Stimulated activated CD4-positive, alpha-beta T cell treated with anti-CD3 and anti-CD28 coated beads, Interleukin-15, amount 100 ng/mL, for 1 hour (primary cell): ENCODE measurements around the gene CD55.
"Not testable (repeated sequence)": the region's sequence is repeated elsewhere in the genome, so short reads cannot be mapped to it uniquely, and the experiment has no call there.

Source experiments
- DNase-seq, 2 donors: peaks; one replicate each; pipeline ENCODE4 v3.0.0-alpha.2; 2020; ENCODE audit warnings: low read depth in 1 of 2, low spot score in 1 of 2

CD55 gene

DNA sequence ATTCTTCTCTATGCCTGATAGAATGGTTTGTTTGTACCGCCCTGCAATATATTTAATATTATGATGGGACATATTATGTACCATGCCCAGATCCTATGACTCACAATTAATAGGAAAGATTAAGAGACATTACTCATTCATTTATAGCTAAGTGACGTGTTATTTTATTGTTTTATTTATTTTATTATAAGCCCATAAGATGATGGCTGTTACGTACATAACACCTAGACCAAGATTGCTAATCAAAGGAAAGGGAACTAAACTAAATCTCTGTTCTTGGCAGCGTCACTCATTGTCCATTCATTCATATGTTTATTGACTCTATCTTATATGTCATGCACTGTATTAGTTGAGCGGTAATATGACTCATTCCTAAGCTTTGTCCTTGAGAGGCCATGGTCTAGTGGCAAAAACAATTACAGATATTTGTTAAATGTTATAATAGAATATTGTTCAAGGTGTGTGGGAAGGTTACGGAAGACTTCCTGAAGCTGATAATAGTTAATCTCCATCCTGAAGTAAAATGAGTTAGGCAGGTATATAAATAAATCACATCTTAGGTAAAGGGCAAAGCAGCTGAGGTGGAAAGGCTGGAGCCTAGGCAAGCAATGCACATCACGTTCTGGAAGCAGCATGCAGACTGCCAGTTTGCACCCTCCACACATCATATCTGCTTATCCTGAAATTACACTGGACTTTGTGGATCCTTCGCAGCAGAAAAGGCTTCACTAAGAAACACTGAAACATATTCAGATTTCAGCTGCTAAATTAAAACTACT, 16.6 kb upstream of the CD55 start:
- DNase-seq = no peak

DNA sequence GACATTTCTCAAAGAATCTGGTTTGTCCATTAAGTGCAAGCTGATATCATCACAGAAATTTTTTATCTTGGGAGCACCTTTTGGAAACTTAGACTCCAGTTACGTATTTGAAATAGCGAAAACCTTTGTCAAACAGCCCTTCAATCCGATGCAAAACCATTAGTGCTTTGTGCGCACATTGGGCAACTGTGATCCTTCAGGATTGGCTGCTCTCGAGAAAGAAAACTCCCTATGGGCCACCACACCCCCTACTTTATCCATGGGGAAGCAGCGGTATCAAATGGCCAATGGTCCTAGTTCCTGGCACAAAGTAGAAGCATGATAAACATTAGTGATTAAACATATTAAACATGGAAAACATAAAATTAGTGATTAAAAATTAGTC, 16.0 kb upstream of the CD55 start:
- no peak for DNase-seq

DNA sequence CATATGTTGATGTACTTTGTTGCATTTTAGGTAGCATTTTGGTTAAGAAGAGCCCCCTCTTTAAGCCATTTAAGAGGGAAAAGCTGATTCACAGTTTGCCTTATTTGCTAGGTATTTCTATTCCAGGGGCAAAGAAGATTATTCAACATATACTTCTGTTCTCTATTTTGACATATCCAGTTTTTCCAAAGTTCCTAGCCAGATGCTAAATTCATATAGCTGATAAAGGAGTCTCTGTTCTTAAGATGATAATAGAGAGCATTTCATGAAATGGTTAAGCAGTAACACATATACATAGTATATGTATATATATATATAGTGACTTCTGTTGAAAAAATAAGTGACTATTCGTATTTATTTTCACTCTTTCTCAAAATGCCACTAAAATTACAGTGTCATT, 15.5 kb upstream of the CD55 start:
- DNase-seq = no peak

DNA sequence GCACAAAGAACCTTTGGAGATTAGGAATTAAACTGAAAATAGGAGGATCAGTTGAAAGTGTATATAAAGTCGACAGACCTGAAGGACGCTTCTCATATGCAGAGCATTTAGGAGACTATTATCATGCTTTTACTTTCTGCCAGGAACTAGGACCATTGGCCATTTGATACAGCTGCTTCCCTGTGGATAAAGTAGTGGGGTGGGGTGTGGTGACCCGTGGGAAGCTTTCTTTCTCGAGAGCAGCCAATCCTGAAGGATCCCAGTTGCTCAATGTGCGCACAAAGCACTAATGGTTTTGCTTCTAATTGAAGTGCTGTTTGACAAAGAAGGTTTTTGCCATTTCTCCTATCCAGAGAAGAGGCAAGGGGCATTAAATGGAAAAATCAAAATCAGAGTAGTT, 14.9 kb upstream of the CD55 start:
- no peak for DNase-seq

DNA sequence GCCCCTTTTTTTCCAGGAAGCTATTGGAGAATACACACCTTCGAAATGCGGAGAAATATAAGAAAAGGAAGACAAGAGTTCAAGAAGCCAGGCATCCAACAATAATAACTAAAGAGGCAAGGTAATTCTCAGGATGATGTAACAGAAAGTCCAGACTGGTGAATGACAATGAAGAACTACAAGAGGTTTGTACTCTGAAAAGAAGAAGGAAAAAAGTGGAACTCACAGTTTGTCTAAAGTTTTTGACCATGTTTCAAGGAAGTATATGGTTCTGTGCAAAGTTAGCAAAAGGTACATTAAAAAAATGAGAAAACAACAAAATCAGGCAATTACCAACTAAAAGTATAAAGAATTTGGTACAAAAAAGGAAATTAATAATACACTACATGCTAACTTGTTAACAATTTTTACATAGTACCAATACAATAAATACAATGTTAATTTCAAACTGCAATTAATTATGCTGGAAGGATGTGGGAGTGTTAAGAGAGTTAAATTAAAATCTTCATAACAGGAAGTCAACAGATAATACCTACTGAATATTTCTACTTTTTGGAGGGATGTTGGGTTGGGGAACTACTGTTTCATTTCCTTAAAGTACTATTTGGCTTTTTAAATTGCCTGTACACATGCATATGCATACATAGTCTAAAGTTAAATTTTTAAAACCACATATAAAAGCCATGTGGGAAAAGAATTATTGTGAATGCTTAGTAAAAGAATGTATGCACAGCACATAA, 12.9 kb upstream of the CD55 start:
- no peak for DNase-seq

DNA sequence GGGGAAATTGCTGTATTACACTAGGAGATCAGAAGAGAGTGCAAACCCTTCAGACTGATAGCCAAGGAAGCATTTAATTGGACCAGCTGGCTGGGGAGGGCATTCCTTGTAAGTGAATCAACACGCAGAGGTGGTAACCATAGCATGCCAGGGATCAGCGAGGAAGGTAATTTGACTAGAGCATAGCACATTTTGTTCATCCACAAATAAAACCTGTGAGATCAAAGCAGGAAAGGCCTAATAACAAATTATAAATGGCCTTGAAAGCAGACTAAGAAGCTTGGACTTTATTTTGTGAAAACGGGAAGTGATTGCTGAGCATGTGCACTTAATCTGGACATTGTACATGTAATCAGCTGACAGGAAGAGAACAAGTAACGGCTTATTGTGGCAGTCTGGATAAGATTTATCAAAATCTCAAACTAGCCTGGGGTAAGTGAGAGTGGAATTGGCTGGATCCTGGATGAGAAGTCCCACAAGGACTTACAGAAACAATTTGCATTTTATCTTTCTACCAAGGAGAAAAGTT, 11.7 kb upstream of the CD55 start:
- DNase-seq = no peak

DNA sequence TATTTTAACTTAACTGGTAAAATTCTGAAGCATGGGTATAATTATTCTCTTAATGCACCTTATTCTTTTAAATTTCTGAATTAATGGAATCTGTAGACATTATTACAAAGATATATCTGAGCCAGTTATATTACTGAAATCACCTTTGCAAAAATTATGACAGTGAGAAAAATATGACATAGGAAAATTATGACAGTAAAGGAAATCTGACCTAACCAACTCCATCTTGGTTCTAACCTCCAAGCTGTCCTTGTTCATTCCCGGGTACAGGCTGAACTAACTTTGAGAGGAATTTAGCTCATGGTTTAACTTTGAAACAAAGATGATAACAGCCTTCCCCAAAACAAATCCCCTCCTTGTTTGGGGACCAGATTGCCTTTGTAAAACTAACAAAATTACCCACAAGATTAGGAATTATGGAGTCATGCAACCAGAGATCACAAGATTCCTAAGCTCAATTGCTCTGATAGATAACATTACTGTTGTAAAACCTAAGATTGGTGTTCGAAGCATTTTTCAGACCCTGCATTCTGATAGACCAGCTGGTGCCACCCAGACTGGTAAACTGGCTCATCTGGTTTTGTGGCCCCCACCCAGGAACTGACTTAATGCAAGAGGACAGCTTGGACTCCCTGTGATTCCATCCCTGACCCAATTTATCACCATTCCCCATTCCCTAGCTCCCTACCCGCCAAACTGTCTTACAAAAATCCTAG, 9.4 kb upstream of the CD55 start:
- DNase-seq = no peak

DNA sequence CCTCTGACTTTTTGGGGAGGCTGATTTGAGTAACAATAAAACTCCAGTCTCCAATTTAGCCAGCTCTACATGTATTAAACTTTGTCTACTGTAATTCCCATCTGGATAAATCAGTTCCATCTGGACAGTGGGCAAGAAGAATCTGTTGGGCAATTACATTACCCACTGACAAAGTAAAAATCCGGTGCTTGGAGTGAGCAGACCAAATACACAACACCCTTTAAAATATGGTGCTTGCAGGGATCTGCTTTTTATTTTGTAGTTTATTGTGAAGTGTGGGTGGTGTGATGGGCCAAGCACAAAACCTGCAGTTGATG, 8.9 kb upstream of the CD55 start:
- DNase-seq = no peak

DNA sequence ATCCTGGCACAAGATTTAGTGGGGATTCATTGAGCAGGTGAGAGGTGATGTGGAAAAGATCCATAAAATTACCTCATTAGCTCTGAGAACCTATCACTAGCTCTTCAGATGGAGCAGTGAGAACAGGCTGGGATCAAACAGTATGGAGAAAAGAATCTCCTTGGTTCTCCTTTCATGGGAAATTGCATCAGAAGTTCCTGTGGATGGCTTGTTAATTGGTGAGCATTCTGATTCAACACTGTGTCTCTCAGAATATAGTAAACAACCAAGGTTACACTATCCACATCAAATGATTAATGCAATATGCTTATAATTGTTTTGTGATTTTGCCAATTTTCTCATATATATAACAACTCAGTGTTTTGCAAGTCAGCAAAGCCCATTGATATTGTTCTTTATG, 8.3 kb upstream of the CD55 start:
- DNase-seq = no peak

DNA sequence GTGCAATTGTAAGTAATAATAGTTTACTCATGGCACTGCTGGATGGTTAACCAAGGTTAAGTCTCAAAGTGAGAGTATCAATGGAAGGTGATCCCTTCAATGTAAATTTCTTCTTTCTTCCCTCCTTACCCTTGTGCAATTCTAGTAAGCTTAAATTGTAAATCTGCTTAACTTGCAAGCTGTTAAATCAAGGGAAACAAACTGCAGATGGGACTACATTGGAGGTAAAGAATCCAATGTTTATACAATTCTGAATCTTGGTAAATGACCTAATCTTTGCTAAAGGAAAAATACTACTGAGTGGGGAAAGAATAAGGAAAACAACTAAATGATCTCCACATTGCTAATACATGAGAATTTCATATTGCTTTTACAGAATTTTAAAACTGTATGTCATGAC, 6.7 kb upstream of the CD55 start:
- DNase-seq = no peak

DNA sequence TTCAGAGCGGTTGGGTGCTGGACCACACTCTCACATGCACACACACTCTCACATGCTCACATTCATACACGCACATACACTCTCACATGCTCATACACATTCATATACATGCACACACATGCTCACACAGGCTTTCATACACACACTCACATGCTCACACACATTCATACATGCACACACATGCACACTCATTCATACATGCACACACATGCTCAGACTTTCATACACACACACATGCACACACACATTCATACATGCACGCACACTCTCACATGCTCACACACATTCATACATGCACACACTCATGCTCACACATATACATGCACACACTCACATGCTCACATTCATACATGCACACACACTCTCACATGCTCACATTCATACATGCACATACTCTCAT, 6.0 kb upstream of the CD55 start:
- DNase-seq = no peak

DNA sequence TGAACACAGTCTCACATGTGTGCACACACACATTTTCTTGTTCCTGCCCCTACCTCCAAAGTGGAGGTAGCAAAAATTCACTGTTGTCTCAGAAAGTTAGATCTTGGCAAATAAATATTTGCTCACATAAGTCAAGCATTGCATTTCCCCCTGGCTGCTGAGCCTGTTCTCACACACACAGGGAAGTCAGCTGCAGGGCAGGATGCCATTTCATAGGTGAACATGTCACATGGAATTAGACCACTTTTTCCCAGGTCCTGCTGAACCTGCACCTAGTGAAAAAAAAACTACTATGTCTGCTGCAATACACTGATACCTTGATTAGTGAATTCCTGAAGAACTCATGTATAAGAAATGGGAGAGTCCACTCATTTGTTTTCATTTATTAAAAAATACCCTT, 5.3 kb upstream of the CD55 start:
- DNase-seq = no peak

DNA sequence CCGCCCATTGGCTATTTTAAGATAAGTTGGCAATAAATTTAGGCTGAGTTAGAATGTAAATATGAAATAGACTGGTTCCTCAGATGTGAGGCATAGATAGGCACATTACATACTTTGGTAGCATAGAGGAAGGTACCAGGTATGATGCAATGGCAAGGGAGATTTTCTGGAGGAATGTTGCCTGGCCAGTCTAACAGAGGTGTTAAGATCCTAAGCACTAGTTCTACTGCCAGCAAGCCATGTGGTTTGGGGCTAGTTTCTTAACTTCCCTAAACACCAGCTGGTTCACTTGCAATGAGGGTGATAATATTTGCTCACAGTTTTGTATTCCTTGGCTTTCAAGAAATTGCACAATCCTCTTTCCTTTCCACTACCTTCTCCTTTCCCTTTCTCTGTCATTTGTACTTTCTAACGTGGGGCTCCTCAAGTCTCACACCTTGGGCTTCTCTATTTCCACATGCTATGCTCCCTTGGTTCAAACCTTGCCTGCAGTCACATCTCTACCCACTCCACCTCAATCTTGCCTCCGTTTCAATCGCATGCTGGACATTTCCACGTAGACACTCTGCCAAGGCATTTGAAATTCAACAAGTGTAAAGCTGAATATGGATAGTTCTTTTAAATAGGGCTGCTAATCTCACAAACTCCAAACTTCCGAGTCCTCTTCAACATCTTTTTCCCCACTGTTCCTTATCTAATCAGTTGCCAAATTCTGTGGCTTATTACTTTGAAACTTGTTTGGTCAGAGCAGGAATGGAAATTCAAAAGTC, 4.7 kb upstream of the CD55 start:
- DNase-seq = no peak

DNA sequence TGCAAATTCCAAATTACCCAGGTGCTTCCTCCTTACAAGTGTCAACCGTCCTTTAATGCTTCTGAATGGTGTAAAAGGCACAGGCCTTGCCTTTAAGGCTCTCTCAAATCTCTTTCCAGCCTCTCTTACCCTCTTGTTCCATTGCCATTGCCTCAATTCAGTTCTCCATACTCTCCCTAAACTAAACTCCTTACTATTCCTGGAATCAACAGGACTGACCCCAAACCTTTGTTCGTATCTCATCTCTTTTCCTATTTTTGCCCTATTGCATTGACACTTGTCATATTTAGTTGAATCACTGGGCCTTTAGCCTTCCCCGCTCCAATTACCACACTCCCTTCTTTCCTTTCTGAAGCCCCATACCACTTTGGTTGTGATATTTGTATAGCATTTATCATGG, 3.9 kb upstream of the CD55 start:
- no peak for DNase-seq

DNA sequence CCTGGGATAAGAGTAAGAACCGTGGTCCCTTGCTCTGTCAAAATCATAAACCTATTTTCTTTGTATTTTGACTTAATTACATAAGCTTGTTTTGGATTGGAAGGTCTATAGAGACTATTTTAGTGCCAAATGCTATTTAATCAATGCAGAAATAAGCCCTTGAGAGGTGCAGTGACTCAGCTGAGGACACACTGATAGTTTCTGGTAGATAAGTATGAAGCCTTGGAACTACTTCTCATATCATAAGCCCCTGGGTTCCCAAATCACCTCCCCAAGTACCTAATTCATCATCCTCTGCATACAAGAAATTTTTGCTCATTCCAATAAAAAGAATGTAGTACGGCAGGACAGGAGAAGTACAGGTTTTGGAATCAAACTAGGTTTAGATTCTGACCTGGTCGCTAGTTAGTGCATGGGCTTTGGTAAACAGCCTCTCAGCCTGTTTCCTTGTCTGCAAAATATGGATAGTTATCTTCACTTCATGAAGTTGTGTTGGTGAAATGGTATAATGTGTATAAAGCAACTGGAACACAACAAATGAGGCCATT, 3.3 kb upstream of the CD55 start:
- no peak for DNase-seq

DNA sequence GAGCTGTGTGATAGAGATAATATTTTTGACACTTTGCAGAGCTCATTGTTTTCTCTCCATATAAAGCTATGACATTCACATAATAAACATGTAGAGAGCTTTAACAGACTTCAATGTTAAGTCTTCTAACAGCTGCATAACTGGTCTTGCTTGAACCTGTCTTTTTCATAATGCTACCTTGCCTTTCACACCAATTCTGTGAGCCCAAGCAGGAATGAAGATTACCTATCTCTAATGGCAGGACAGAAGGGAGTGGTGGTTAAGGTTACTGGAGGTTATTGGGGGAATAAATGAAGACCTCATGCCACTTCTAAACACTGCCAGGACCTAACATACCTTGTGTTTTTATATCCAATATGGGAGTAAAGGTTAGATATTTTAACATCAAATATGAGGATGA, 2.3 kb upstream of the CD55 start:
- no peak for DNase-seq

DNA sequence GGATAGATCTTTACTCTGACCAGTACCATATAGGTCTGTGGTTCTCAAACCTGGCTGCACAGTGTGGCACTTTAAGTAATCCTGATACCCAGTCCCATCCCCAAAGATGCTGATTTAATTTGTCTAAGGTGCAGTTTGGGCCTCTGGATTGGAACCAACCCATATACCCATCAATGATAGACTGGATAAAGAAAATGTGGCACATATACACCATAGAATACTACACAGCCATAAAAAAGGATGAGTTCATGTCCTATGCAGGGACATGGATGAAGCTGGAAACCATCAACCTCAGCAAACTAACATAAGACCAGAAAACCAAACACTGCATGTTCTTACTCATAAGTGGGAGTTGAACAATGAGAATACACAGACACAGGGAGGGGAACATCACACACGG, 1.4 kb upstream of the CD55 start:
- DNase-seq = not testable (repeated sequence)

DNA sequence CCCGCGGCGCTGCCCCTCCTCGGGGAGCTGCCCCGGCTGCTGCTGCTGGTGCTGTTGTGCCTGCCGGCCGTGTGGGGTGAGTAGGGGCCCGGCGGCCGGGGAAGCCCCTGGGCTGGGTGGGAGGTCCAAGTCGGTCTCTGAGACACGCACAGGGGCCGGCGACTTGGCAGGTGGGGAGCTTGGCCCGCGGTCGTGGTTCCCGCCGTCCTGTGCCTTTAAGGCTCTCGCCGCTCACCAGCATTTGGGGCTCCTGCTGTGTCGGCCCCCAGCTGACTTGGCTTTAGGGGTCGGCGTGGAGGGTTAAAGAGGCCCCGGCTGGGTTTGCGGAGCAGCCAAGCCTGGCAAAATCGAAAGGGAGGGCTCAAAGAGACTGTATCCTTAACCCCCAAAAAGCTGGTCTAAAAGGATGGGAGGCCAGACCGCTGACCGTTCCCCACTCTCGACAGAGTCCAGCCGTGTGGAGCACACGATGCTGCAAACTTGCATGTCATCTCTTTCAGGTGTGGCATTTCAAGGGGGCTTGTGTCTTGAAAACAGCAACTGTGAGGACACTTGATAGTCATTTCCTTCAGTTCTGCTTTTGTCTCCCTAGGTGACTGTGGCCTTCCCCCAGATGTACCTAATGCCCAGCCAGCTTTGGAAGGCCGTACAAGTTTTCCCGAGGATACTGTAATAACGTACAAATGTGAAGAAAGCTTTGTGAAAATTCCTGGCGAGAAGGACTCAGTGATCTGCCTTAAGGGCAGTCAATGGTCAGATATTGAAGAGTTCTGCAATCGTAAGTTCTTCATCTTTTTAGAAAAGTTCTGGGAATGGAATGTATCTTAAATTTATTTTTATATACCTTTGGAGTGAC, 540 bp downstream of the CD55 start:
- no peak for DNase-seq

DNA sequence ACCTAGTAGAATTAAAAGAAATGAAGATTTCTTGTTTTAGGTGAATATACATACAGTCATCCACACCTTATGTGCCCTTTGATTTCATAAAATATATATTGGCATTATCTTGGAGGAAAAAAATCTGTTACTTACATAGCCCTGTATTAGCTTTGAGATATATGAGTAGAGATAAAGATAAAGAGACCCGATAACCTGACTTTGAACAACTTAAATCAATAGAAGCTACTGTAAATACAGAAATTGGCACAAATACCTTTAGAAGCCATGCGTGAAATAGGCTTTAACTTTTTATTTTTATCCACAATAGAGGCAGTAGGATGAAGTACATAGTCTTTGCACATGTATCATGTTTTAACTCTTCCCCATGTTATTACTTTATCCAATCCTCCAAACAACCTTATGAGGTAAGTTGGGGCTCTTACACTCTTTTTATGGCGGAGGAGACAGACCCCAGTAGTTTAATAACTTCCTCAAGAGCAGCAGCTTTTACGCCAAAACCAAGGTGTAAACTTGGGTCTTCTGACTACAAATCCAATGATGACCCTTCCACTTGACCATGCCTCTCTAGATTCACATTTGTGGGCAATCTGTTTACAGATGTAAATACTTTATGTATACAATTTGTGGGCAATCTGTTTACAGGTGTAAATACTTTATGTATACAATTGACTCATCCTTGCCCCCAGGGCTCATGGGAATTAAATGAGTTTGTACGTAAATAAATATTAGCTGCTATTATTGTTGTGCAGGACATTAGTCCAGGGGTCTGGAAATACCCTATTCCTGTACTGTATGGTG, 2.1 kb downstream of the CD55 start:
- DNase-seq = no peak
